ENCODE data around the gene ADAD2. TPM values are rescaled to one million over a fixed set of nuclear protein-coding genes. Genes with fewer than 3 reads are reported as not detected.

ADAD2 gene
- total RNA-seq, 4 donors from 2014 or later, result 1.1 to 4.2 (median 1.9) TPM; not detected in 1

DNA sequence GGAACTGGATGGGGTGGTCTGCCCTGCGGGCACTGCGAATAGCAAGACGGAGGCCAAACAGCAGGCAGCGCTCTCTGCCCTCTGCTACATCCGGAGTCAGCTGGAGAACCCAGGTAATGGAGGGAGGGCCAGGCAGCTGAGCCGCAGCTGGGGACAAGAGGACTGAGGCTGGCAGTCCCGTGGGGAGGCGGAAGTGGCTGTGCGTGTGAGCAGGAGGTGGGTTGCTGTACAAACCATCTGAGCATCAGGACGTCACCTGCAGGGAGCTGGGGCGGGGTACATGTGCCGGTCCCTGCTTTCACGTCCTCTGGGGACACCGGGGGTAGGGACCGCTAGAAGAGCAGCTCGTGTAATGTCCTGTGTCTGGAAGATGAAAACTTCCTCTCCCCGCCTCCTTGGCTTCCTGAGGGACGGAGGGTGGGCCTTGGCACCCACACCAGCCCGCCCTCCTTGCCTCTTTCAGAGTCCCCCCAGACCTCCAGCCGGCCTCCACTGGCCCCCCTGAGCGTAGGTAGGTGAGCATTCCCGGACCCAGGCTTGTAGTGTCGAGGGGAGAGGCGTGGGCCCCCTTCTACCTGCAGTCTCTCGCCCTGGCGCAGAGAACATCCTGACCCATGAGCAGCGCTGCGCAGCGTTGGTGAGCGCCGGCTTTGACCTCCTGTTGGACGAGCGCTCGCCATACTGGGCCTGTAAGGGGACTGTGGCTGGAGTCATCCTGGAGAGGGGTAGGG is 3.7 kb downstream of the ADAD2 start:
- TF ChIP-seq, protein P1, sequence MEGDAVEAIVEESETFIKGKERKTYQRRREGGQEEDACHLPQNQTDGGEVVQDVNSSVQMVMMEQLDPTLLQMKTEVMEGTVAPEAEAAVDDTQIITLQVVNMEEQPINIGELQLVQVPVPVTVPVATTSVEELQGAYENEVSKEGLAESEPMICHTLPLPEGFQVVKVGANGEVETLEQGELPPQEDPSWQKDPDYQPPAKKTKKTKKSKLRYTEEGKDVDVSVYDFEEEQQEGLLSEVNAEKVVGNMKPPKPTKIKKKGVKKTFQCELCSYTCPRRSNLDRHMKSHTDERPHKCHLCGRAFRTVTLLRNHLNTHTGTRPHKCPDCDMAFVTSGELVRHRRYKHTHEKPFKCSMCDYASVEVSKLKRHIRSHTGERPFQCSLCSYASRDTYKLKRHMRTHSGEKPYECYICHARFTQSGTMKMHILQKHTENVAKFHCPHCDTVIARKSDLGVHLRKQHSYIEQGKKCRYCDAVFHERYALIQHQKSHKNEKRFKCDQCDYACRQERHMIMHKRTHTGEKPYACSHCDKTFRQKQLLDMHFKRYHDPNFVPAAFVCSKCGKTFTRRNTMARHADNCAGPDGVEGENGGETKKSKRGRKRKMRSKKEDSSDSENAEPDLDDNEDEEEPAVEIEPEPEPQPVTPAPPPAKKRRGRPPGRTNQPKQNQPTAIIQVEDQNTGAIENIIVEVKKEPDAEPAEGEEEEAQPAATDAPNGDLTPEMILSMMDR (IDR thresholded peaks at IDR 0.05), result no peak
- no peak for TF ChIP-seq POLR2A (IDR thresholded peaks at IDR 0.05)
- intact Hi-C loops (cut with DNase I), result no loop called here
- H3K27ac ChIP-seq, result peak overlapping the region in 3 of 4 donors; percentile 91 to 94 (median 91)
- peak overlapping the region in 1 of 4 donors; percentile 47 for H3K4me3 ChIP-seq
- H3K4me1 ChIP-seq, result peaks cover 29 to 63% (median 29%) of the 10 kb centered on the region in 3 donors
- H3K27me3 ChIP-seq, result no peaks in the 10 kb centered on the region
- peaks cover 0 to 29% (median 0%) of the 10 kb centered on the region in 3 donors for H3K36me3 ChIP-seq
- no peaks in the 10 kb centered on the region for H3K9me3 ChIP-seq
- no peak for DNase-seq
- WGBS, 2 donors, result 58 to 61% methylated on average over 2 to 7 of the region's 34 CpGs

DNA sequence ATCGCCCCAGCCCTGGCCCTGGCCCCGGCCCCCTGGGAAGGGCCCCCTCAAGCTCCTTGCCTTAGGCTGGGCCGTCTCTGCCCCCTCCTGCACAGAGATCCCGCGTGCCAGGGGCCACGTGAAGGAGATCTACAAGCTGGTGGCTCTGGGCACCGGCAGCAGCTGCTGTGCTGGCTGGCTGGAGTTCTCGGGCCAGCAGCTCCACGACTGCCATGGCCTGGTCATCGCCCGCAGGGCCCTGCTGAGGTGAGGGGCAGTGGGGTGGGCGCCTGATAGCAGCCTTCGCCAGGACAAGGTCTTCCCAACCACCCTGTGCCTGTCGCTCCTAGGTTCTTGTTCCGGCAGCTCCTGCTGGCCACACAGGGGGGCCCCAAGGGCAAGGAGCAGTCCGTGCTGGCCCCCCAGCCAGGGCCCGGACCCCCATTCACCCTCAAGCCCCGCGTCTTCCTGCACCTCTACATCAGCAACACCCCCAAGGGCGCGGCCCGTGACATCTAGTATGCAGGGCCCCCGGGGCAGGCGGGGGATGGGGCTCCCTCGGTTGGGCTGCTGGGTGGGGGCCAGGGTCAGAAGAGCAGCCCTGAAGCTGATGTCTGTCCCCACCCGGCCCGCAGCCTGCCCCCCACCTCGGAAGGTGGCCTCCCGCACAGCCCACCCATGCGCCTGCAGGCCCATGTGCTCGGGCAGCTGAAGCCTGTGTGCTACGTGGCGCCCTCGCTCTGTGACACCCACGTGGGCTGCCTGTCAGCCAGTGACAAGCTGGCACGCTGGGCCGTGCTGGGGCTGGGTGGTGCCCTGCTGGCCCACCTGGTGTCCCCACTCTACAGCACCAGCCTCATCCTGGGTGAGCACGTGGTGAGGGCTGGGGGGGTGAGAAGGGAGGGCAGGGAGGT is 4.5 kb downstream of the ADAD2 start:
- Histone ChIP-seq H3K36me3 (peaks cover 0 to 29% (median 0%) of the 10 kb centered on the region in 3 donors), H3K4me1 (peaks cover 29 to 71% (median 29%) of the 10 kb centered on the region in 3 donors), H3K27ac (peak overlapping the region in 3 of 4 donors; percentile 91 to 94 (median 91)), H3K27me3 (no peaks in the 10 kb centered on the region), H3K4me3 (peak overlapping the region in 3 of 4 donors; percentile 38 to 47 (median 45)), H3K9me3 (no peaks in the 10 kb centered on the region)
- 77% methylated on average over 14 of the region's 38 CpGs; no CpG with 5 or more reads in 1 of the 2 donors for WGBS, 2 donors
- intact Hi-C loops (cut with DNase I), result no loop called here
- no peak for DNase-seq
- TF ChIP-seq POLR2A (IDR thresholded peaks at IDR 0.05), result no peak
- TF ChIP-seq, protein P1 (IDR thresholded peaks at IDR 0.05), result no peak

DNA sequence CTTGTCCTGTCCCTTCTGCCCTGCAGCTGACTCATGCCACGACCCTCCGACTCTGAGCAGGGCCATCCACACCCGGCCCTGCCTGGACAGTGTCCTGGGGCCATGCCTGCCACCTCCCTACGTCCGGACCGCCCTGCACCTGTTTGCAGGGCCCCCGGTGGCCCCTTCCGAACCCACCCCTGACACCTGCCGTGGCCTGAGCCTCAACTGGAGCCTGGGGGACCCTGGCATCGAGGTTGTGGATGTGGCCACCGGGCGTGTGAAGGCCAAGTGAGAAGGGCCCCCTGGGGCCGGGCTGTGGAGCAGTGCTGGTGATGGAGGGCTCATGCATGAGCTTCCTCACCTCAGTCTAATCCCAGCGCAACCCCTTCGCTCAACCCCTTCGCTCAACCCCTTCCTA is 5.1 kb downstream of the ADAD2 start:
- DNase-seq, result no peak
- WGBS, 2 donors, result 59% methylated on average over 9 of the region's 16 CpGs; no CpG with 5 or more reads in 1 of the 2 donors
- Histone ChIP-seq H3K9me3 (no peaks in the 10 kb centered on the region), H3K36me3 (peaks cover 0 to 23% (median 0%) of the 10 kb centered on the region in 3 donors), H3K27ac (peak overlapping the region in 3 of 4 donors; percentile 91 to 94 (median 91)), H3K4me3 (peak overlapping the region; percentile 38 to 57 (median 46)), H3K4me1 (peaks cover 29 to 71% (median 29%) of the 10 kb centered on the region in 3 donors), H3K27me3 (no peaks in the 10 kb centered on the region)
- intact Hi-C loops (cut with DNase I), result no loop called here
- no peak for TF ChIP-seq POLR2A (IDR thresholded peaks at IDR 0.05)
- TF ChIP-seq, protein P1 (IDR thresholded peaks at IDR 0.05), result no peak

DNA sequence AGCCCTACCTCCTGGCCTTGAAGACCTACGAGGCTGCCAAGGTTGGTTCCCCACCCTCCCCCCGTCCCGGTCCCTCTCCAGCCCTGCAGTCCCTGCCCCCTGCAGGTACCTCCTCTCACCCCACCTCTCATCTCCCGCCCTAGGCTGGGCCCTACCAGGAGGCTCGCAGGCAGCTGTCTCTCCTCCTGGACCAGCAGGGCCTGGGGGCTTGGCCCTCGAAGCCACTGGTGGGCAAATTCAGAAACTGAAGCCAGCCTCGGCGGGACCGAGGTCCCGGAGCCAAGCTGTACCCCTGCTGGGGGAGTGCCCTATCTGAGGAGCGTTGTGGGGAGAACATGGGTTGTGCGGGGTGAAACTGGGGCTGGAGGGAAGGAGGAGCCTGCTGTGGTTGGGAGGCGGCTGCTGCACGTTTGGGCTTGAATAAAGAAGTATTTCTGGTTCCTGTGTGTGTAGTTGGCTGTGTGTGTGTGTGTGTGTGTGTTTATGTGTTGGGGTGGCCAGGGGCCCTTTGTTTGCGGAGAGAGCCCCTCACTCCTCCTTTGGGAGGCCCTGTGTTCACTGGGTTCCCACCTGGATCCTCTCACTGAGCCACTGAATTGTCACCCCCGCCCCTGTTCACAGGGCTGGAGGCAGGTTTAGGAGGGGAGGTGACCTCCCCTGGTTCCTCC is 5.9 kb downstream of the ADAD2 start:
- Histone ChIP-seq H3K4me3 (peak overlapping the region; percentile 38 to 57 (median 46)), H3K4me1 (peaks cover 29 to 71% (median 29%) of the 10 kb centered on the region in 3 donors), H3K27me3 (no peaks in the 10 kb centered on the region), H3K36me3 (peaks cover 0 to 16% (median 0%) of the 10 kb centered on the region in 3 donors), H3K27ac (peak overlapping the region; percentile 46 to 94 (median 91)), H3K9me3 (no peaks in the 10 kb centered on the region)
- DNase-seq, result no peak
- WGBS, 2 donors, result 29 to 48% methylated on average over 8 of the region's 16 CpGs
- no peak for TF ChIP-seq POLR2A (IDR thresholded peaks at IDR 0.05)
- TF ChIP-seq, protein P1 (IDR thresholded peaks at IDR 0.05), result no peak
- intact Hi-C loops (cut with DNase I), result no loop called here

Data from esophagus squamous epithelium (tissue), 5 donors.